Neuronal stem cell (in vitro differentiated cells): ENCODE measurements around the gene HIBADH.

Source experiments
- DNase-seq: peaks from one replicate; pipeline ENCODE4 v3.0.0-alpha.2; 2013; ENCODE audit warnings: low spot score
- H2AFZ ChIP-seq: one replicate; pipeline ENCODE4 v1.6.1; 2013; ENCODE audit warnings: mild to moderate bottlenecking, low read length, inconsistent platforms
- H2AK5ac ChIP-seq: 2 replicates; pipeline ENCODE4 v1.6.1; 2013; ENCODE audit warnings: low read depth, mild to moderate bottlenecking, inconsistent platforms, low read length, moderate library complexity, mixed read lengths
- H2BK120ac ChIP-seq: 2 replicates; pipeline ENCODE4 v1.6.1; 2013; ENCODE audit warnings: low read depth, mild to moderate bottlenecking, inconsistent platforms, low read length, moderate library complexity, mixed read lengths
- H2BK12ac ChIP-seq: one replicate; pipeline ENCODE4 v1.6.1; 2013; ENCODE audit warnings: low read length, inconsistent platforms
- H2BK15ac ChIP-seq: 2 replicates; pipeline ENCODE4 v1.6.1; 2013; ENCODE audit warnings: mild to moderate bottlenecking, low read length, inconsistent platforms, mixed read lengths
- H2BK5ac ChIP-seq: one replicate; pipeline ENCODE4 v1.6.1; 2013; ENCODE audit warnings: inconsistent platforms, mild to moderate bottlenecking, low read length, moderate library complexity
- H3K14ac ChIP-seq: one replicate; pipeline ENCODE4 v1.6.1; 2013; ENCODE audit warnings: low read length, inconsistent platforms
- H3K18ac ChIP-seq: 2 replicates; pipeline ENCODE4 v1.6.1; 2013; ENCODE audit warnings: low read length, inconsistent platforms
- H3K23ac ChIP-seq: 2 replicates; pipeline ENCODE4 v1.6.1; 2013; ENCODE audit warnings: low read depth, mild to moderate bottlenecking, mixed read lengths, low read length, inconsistent platforms; ENCODE audit not compliant: poor library complexity
- H3K27ac ChIP-seq: replicated peaks from 3 replicates; pipeline ENCODE4 v1.5.1; 2013; ENCODE audit warnings: low read length, inconsistent platforms
- H3K27me3 ChIP-seq, 3 experiments: 2 replicates each; pipeline ENCODE4 v1.6.1; 2013; ENCODE audit warnings: low read length in 3 of 3, mild to moderate bottlenecking in 2 of 3, inconsistent platforms in 1 of 3, low read depth in 1 of 3, mixed read lengths in 1 of 3, moderate library complexity in 1 of 3; ENCODE audit not compliant: control insufficient read depth in 3 of 3, insufficient read depth in 3 of 3
- H3K36me3 ChIP-seq, 2 donors: replicated peaks in 1 of 2; 2 replicates each; pipeline ENCODE4 v1.6.1; 2013; ENCODE audit warnings: low read length in 2 of 2; ENCODE audit not compliant: control insufficient read depth in 2 of 2, insufficient read depth in 2 of 2
- H3K4ac ChIP-seq: 2 replicates; pipeline ENCODE4 v1.6.1; 2013; ENCODE audit warnings: inconsistent platforms, mild to moderate bottlenecking, low read length, moderate library complexity
- H3K4me1 ChIP-seq, 2 donors: 1 replicate in 1 of 2; 2 replicates in 1 of 2; pipeline ENCODE4 v1.6.1; 2013; ENCODE audit warnings: low read length in 2 of 2, low read depth in 1 of 2; ENCODE audit not compliant: control insufficient read depth in 2 of 2, insufficient read depth in 1 of 2
- H3K4me2 ChIP-seq: one replicate; pipeline ENCODE4 v1.6.1; 2013; ENCODE audit warnings: mild to moderate bottlenecking, low read length, inconsistent platforms; ENCODE audit not compliant: insufficient read depth, poor library complexity, severe bottlenecking
- H3K4me3 ChIP-seq, 2 donors: 2 replicates each; pipeline ENCODE4 v1.5.1; 2013; ENCODE audit warnings: low read length in 2 of 2, mild to moderate bottlenecking in 2 of 2, inconsistent platforms in 1 of 2, moderate library complexity in 1 of 2
- H3K79me1 ChIP-seq: one replicate; pipeline ENCODE4 v1.6.1; 2013; ENCODE audit warnings: low read depth, mild to moderate bottlenecking, inconsistent platforms, low read length, moderate library complexity
- H3K9ac ChIP-seq: one replicate; pipeline ENCODE4 v1.6.1; 2013; ENCODE audit warnings: mild to moderate bottlenecking, low read depth, low read length, inconsistent platforms; ENCODE audit not compliant: poor library complexity
- H3K9me3 ChIP-seq, 2 donors: replicated peaks in 1 of 2; 2 replicates each; pipeline versions ENCODE3 to v1.6.1; 2013; ENCODE audit warnings: low read length in 2 of 2, mild to moderate bottlenecking in 2 of 2, inconsistent platforms in 1 of 2, low read depth in 1 of 2, mixed read lengths in 1 of 2, moderate library complexity in 1 of 2; ENCODE audit not compliant: control insufficient read depth in 2 of 2, insufficient read depth in 1 of 2
- H4K8ac ChIP-seq: one replicate; pipeline ENCODE4 v1.6.1; 2013; ENCODE audit warnings: low read depth, mild to moderate bottlenecking, inconsistent platforms, low read length, moderate library complexity
- H4K91ac ChIP-seq: one replicate; pipeline ENCODE4 v1.6.1; 2013; ENCODE audit warnings: low read length, low read depth, mild to moderate bottlenecking, inconsistent platforms; ENCODE audit not compliant: poor library complexity
- WGBS, 2 donors: extraction: QIAGEN DNeasy Blood & Tissue Kit; methylation state at CpG; one replicate each; pipeline ENCODE4 v1.1.7; 2013; ENCODE audit warnings: missing lambda C conversion rate in 2 of 2, mixed read lengths in 1 of 2; ENCODE audit not compliant: insufficient read length in 2 of 2, insufficient replicate concordance in 1 of 2; ENCODE audit errors: extremely low coverage in 2 of 2; 5-methylcytosine and 5-hydroxymethylcytosine counted together

HIBADH gene

DNA sequence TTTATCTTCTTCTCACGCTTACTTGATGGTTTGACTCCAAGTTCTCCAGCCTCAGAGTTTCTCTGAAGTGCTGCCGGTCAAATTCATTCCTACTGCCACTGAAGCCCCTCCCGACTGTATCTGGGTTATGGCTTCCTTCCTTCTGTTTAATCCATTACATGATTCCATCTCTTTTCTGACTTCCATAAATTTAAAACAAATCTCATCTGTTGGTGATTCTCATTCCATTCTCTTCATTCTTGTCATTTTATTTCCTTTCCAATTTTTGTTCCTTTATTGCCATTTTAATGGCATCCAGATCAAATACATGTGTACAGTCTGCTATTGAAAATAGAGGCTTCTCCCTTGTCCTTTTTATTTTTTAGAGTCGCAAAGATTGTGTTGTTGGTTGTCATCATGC lies 25.4 kb upstream of the HIBADH start:
- H3K27me3 ChIP-seq = no peaks in the 10 kb centered on the region
- no peaks in the 10 kb centered on the region for H3K79me1 ChIP-seq
- no peak overlapping the region for H2BK15ac ChIP-seq
- no peak overlapping the region for H3K23ac ChIP-seq
- no peak overlapping the region for H3K18ac ChIP-seq
- no peak overlapping the region for H3K4me2 ChIP-seq
- H3K14ac ChIP-seq = no peak overlapping the region
- no peak overlapping the region for H4K8ac ChIP-seq
- H2BK12ac ChIP-seq = no peak overlapping the region
- no peak overlapping the region for H3K4me3 ChIP-seq
- DNase-seq = no peak
- no peak overlapping the region for H3K4ac ChIP-seq
- no peak overlapping the region for H2BK5ac ChIP-seq
- no peak overlapping the region for H2BK120ac ChIP-seq
- no peak overlapping the region for H2AK5ac ChIP-seq
- no peak overlapping the region for H4K91ac ChIP-seq
- H3K9me3 ChIP-seq = no peaks in the 10 kb centered on the region
- H3K27ac ChIP-seq = no peak overlapping the region
- H3K36me3 ChIP-seq = no peaks in the 10 kb centered on the region
- no peak overlapping the region for H2AFZ ChIP-seq
- H3K4me1 ChIP-seq = no peaks in the 10 kb centered on the region
- H3K9ac ChIP-seq = no peak overlapping the region
- no CpG with 5 or more reads among the region's 4 CpGs for WGBS, 2 donors

DNA sequence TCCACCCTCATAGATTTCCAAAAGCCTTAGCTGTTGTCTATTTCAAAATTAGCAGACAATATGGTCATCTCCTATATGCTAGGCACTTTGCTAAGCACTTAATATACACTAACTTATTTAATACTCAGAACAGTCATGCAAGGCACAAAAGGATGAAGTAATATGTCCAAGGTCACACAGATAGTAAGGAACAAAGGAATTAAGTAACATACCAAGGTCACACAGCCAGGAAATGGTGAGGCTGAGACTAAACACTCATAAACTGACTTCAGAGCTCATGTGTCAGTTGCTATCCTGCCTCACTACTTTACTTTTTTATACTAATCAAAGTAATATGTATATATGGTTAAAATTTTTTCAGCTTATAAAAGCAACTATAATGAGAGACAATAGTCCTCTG lies 23.6 kb upstream of the HIBADH start:
- no peak overlapping the region for H2BK12ac ChIP-seq
- H2BK120ac ChIP-seq = no peak overlapping the region
- no peak overlapping the region for H3K27ac ChIP-seq
- H2BK5ac ChIP-seq = no peak overlapping the region
- no peak overlapping the region for H3K4me3 ChIP-seq
- no peak for DNase-seq
- H3K18ac ChIP-seq = no peak overlapping the region
- H4K8ac ChIP-seq = no peak overlapping the region
- no peak overlapping the region for H3K4me2 ChIP-seq
- H3K23ac ChIP-seq = no peak overlapping the region
- H3K4me1 ChIP-seq = no peaks in the 10 kb centered on the region
- H3K36me3 ChIP-seq = no peaks in the 10 kb centered on the region
- no peak overlapping the region for H3K14ac ChIP-seq
- no peaks in the 10 kb centered on the region for H3K27me3 ChIP-seq
- H3K79me1 ChIP-seq = no peaks in the 10 kb centered on the region
- H3K9me3 ChIP-seq = no peaks in the 10 kb centered on the region
- H3K9ac ChIP-seq = no peak overlapping the region
- H3K4ac ChIP-seq = no peak overlapping the region
- no peak overlapping the region for H4K91ac ChIP-seq
- H2AK5ac ChIP-seq = no peak overlapping the region
- no peak overlapping the region for H2AFZ ChIP-seq
- H2BK15ac ChIP-seq = no peak overlapping the region

DNA sequence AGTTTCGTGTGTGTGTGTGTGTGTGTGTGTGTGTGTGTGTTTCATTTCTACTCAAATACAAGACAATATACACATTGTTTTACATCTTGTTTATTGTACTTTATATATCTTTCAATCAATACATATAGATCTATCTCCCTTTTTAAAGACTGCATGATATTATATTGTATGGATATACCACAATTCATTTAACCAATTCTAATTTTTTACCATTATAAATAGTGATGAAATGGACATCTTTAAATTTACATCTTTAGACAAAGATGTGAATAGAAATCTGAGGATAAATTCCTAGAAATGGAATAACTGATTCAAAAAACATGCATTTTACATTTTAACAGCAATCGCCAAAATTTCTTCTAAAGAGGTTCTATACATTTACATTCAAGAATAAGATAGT lies 23.2 kb upstream of the HIBADH start:
- Histone ChIP-seq H3K27ac (no peak overlapping the region), H2AK5ac (no peak overlapping the region), H3K27me3 (no peaks in the 10 kb centered on the region), H3K4me3 (no peak overlapping the region), H3K9me3 (no peaks in the 10 kb centered on the region), H3K14ac (no peak overlapping the region), H3K79me1 (no peaks in the 10 kb centered on the region), H2BK15ac (no peak overlapping the region), H3K4ac (no peak overlapping the region), H4K8ac (no peak overlapping the region), H3K9ac (no peak overlapping the region), H2BK12ac (no peak overlapping the region), H3K36me3 (no peaks in the 10 kb centered on the region), H3K4me1 (no peaks in the 10 kb centered on the region), H2BK5ac (no peak overlapping the region), H4K91ac (no peak overlapping the region), H3K23ac (no peak overlapping the region), H3K4me2 (no peak overlapping the region), H2BK120ac (no peak overlapping the region), H2AFZ (no peak overlapping the region), H3K18ac (no peak overlapping the region)
- DNase-seq = no peak
- no CpG with 5 or more reads among the region's 2 CpGs for WGBS, 2 donors

DNA sequence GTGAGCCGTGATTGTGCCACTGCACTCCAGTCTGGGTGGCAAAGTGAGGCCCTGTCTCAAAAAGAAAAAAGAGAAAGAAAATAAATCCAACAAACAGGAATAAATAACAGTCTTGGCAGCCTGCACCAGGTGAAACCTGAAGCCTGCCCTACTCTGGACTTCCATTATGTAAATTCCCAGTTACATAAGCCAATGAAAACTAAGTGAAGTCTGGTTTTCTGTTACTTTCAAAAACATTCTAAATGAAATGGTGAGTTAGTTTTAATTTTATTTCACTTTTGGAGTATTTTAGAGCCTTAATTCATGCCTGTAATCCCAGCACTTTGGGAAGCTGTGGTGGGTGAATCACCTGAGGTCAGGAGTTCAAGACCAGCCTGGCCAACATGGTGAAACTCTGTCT lies 22.5 kb upstream of the HIBADH start:
- no peak for DNase-seq
- H2BK120ac ChIP-seq = no peak overlapping the region
- H2BK15ac ChIP-seq = no peak overlapping the region
- H3K36me3 ChIP-seq = no peaks in the 10 kb centered on the region
- no peak overlapping the region for H3K18ac ChIP-seq
- no peak overlapping the region for H2BK12ac ChIP-seq
- whole genome bisulfite sequencing, 2 donors = no CpG with 5 or more reads among the region's 1 CpG
- H3K4me3 ChIP-seq = no peak overlapping the region
- H2AFZ ChIP-seq = no peak overlapping the region
- H3K9ac ChIP-seq = no peak overlapping the region
- no peak overlapping the region for H3K23ac ChIP-seq
- H3K27me3 ChIP-seq = no peaks in the 10 kb centered on the region
- H3K27ac ChIP-seq = no peak overlapping the region
- no peaks in the 10 kb centered on the region for H3K9me3 ChIP-seq
- no peak overlapping the region for H3K14ac ChIP-seq
- no peak overlapping the region for H4K91ac ChIP-seq
- no peak overlapping the region for H3K4ac ChIP-seq
- no peak overlapping the region for H3K4me2 ChIP-seq
- no peak overlapping the region for H2AK5ac ChIP-seq
- no peak overlapping the region for H2BK5ac ChIP-seq
- H3K4me1 ChIP-seq = no peaks in the 10 kb centered on the region
- no peak overlapping the region for H4K8ac ChIP-seq
- no peaks in the 10 kb centered on the region for H3K79me1 ChIP-seq
